GM10266 (cell line): ENCODE data around the gene PPL.

Experiments
- DNase-seq: peaks from one replicate; pipeline ENCODE4 v3.0.0; 2012; ENCODE audit errors: extremely low spot score
- TF ChIP-seq, protein P1 (sequence below): IDR thresholded peaks from 2 replicates; pipeline ENCODE4 v1.5.1; 2012; ENCODE audit warnings: mild to moderate bottlenecking, low read depth; ENCODE audit not compliant: control insufficient read depth, insufficient read depth; ENCODE audit errors: missing control alignments

The PPL gene

DNA sequence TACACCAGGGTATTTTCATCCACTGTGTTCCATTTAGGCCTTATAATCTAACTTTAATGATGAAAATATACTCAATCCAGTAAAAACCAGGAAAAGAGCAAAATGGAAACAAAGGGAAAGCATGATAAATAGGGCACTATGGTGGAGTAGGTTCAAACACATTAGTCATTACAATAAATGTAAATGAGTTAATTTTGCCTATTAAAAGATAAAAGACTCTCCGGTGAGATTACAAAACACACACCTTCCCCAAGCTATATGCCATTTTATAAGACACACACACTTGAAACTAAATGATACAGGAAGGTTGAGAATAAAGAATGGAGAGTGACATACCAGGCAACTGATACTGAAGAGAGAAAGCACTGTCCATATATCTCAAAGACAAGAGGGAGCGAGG is 10.0 kb downstream of the PPL start:
- TF ChIP-seq, protein P1, sequence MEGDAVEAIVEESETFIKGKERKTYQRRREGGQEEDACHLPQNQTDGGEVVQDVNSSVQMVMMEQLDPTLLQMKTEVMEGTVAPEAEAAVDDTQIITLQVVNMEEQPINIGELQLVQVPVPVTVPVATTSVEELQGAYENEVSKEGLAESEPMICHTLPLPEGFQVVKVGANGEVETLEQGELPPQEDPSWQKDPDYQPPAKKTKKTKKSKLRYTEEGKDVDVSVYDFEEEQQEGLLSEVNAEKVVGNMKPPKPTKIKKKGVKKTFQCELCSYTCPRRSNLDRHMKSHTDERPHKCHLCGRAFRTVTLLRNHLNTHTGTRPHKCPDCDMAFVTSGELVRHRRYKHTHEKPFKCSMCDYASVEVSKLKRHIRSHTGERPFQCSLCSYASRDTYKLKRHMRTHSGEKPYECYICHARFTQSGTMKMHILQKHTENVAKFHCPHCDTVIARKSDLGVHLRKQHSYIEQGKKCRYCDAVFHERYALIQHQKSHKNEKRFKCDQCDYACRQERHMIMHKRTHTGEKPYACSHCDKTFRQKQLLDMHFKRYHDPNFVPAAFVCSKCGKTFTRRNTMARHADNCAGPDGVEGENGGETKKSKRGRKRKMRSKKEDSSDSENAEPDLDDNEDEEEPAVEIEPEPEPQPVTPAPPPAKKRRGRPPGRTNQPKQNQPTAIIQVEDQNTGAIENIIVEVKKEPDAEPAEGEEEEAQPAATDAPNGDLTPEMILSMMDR = no peak
- no peak for DNase-seq

- no peak for DNase-seq
- TF ChIP-seq, protein P1 = no peak
Observed at GRCh38 chr16:4925791-4926190, 11.2 kb downstream of the PPL start.

DNA sequence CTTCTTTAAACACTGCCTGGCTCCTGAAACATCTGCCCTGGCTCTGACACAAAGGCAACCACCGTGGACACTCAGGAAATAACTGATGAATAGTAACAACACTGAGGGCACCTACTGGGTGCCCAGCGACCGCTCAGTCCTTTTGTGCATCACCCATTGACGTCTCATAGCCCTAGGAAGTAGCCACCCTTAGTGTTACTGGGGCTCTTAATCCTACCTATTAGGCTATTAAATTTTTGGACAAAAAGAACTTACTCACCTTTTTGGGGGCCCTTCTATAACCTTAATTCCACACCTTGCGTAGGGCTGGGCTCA is 11.7 kb downstream of the PPL start:
- TF ChIP-seq, protein P1 = no peak

DNA sequence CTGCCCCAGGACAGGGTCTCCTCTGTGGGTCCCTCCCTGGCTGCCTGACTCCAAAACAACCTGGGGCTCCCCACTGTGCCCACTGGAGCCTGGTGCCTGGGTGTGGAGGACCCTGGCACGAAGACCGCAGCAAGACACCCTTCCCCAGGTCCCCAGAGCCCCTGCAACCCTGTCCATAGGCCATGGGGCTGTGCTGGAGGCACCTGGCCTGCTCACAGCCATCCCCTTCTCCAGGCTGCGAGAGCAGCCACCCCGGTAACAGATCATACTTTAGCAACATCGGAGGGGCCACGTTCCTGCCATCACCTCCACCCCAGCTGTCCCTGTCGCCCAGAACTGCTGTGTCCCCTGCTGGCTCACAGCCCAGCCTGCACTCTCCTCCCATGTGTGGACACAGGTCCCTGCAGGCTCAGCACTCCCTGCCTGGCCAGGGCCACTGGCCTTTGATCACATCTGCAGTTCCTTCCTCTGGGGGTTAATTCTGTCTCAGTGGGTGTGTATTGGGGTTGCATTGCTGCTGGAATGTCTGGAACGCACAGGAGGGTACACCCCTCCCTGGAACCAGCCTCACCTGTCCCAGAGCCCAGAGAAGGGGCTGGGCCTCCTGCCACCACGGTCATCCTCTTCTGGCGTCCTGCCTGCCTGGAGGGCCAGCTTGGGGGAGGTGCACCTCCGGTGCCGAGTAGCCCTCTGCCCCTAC is 12.2 kb downstream of the PPL start:
- DNase-seq = no peak
- TF ChIP-seq, protein P1 = no peak

More for the DNA sequence above, 11.7 kb downstream of the PPL start:
- no peak for DNase-seq

DNA sequence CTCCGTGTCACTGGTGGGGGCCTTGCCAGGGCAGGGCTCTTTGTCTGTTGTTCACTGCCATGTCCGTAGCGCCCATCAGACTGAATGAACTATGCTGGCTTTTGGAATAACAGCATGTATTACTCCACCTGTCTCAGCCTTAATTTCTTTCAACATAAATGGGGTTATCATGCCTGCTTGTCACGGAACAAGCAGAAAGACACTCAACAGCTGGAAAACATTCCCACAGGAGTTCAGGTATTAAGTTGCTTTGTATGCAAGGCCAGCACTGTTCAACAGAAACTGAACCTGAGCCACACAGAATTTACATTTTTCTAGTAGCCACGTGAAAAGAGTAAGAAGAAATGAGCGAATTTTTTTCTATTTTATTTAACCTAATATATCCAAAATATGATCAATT is 13.1 kb downstream of the PPL start:
- TF ChIP-seq, protein P1 = no peak
- DNase-seq = no peak

GRCh38 chr16:4922721-4923342 is 14.1 kb downstream of the PPL start:
- TF ChIP-seq, protein P1 = no peak
- no peak for DNase-seq

DNA sequence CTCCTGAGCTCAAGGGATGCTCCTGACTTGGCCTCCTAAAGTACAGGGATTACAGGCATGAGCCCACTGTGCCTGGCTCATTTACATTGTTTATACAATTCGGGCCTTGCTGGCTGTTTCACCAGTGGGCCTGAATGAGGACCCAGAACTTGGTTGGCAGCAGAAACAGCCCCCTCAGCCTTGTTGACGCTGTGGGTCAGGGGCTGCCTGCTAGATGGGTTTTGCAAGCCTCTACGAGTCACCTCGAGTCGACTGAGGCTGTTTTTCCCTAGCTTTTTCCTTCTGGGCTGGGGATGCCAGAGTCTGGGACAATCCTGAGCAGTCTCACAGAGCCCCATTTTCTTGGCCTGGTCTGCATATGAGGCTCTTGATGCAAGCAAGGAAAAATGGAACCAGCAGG is 16.1 kb downstream of the PPL start:
- TF ChIP-seq, protein P1 = no peak
- no peak for DNase-seq
